DMS114 treated with DMSO at 0.1 percent for 48 hours (cell line): ENCODE data around the gene JPH2.
A peak's percentile ranks its signal among the peaks of the same experiment; 100 is the strongest.
"Not testable (repeated sequence)": the region's sequence is repeated elsewhere in the genome, so short reads cannot be mapped to it uniquely, and the experiment has no call there.

ENCODE experiments used
- DNase-seq: peaks from one replicate; lab custom pipeline; 2025; ENCODE audit not compliant: unreplicated experiment; lab: John Stamatoyannopoulos, UW

JPH2 gene

DNA sequence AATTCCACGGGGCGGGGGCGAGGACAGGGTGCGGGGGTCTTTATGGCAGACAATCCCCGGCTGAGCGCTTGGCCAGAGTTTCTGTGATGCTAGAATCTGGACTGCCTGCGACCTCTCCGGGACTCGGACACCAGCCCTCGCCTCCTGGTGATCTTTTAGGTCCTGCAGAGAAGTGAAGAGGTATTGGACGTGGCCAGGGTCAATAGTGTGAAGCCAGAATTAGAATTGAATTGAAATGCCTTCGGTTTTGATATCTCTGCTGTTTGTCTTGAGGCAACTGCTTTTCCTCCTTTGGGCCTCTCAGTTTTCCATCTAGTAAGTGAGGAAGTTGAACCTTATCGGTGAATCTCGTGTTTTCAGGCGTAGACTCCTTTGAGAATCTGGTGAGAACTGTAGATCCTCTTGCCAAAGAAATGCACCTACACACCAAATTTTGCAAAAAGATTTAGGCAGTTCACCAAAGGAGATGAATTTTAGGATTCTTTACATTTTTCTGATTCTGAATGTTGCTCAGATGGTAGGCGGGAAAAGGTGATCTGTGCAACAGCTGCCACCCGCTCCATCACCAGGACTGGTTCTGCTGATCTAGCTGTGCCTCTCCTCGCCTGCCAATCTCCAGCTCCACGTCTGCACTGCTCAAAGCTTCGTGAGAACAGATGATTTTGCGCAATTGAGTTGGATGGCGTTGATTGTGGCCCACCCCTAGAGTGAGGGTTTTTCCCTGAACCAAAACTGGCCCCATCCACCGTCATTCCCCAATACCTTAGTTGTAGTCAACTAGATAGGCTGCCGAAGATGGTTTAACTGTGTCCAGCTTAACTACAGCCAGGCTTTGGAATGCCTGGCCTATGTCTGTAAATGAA lies 24.4 kb upstream of the JPH2 start:
- DNase-seq, result no peak

DNA sequence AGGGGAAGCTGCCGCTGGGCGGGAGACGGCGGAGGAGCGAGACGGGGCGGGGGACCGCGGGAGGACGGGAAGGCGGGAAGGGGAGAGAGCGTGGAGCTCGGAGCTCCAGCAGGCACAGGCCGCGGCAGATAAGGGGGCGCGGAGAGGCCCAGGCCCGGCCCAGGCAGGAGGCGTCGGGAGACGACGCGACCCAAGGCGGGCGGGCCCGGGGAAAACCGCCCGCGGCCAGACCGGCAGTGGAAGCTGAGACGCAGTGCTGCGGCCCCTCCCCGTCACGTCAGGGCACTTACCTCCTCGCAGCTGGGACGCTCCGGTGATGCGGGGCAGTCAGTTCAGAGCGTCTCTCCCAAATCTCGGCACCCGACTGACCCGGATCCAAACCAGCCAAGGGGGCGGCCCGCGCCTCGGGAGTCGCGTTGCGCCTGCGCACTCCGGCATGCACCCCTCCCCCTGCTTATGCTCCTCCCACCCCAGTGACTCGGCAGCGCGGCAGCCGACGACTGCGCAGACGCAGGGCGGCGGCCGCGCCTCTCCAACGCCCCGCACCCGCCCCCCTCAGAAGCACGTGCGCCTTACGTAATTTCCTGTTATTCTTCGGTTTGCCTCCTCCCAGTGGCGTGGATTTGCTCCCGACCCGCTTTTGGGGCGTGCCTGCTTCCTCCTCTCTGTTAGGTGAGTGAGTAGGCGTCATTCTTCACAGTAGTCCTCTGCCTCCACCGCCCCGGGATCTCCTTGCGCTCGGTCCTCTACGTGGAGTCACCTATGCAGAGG lies 23.6 kb upstream of the JPH2 start, which contains the start of gene OSER1:
Gene OSER1, minus strand, starts transcription at position 366 of the 771 bp plus-strand sequence. CDS start 3,814 bp downstream, outside the sequence.
- peak; percentile 90 for DNase-seq

GRCh38 chr20:44209686-44210405 lies 22.9 kb upstream of the JPH2 start:
- DNase-seq, result no peak

GRCh38 chr20:44208770-44209169 lies 21.8 kb upstream of the JPH2 start:
- no peak for DNase-seq

DNA sequence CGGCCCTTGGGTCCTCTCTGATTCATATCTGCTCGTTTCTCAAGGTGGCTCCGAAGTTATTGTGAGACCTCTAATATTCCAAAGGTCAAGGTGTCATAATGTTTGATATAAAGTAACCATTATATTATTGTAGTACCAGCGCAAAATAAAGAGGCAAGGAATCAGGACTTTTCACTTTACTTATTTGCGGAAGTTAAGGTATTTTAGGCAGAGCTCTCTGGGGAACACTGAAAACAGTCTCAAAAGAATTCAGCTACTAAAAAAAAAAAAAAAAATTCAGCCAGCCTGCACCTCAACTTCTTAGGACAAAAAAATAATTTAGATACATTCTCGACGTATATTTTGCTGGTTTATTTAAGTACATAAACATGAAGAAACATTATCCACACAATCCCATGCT lies 21.2 kb upstream of the JPH2 start:
- DNase-seq, result no peak

DNA sequence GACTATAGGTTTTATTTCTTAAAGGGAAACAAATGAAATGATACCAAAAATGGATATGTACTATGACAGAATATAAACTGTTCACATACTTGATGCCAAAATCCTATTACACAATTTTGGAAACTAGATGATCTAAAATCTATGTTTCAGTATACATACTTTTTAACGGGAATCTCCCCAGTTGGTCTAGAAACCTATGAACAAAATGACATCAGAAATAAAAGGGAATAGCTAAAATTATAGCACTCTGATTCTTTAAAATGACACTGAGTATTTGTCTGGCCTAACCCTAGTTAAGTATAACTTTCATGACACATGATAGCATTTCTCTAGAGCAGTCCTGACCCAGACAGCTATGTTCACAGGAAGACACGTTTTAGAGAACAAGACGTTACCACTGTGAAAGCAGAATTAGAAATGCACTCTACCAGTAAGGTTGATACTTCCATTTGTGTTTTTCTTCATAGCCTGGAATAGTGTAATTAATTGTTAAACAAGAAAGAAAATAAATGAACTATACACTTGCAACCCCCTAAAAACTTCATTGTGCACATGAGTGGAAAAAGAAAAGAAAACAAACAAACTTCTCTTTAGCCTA lies 20.2 kb upstream of the JPH2 start:
- no peak for DNase-seq

GRCh38 chr20:44206132-44206531 lies 19.1 kb upstream of the JPH2 start:
- no peak for DNase-seq

- DNase-seq, result no peak
Measured at GRCh38 chr20:44204832-44205215, 17.8 kb upstream of the JPH2 start.

GRCh38 chr20:44204156-44204831 lies 17.3 kb upstream of the JPH2 start:
- DNase-seq, result no peak

DNA sequence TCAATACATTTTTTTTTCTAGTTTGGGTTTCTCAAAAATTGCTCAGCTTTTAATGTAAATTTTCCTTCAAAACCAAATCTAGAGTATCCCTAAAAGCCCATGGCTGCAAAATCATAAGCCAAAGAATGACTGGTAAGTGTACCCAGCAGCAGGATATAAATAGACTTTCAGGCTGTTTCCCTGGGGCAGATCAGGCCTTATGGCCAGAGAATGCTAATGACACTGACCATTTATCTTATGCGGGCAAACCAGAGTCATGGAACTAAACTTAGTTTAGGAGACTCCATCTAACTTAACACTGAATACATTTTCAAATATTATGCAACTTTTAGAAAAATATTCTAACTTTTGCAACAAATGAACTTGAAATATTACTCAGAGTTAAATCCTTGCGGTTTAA lies 16.2 kb upstream of the JPH2 start:
- DNase-seq, result no peak

GRCh38 chr20:44200983-44201382 lies 14.0 kb upstream of the JPH2 start:
- DNase-seq, result no peak

- no peak for DNase-seq
Measured at GRCh38 chr20:44200371-44200770, 13.4 kb upstream of the JPH2 start.

DNA sequence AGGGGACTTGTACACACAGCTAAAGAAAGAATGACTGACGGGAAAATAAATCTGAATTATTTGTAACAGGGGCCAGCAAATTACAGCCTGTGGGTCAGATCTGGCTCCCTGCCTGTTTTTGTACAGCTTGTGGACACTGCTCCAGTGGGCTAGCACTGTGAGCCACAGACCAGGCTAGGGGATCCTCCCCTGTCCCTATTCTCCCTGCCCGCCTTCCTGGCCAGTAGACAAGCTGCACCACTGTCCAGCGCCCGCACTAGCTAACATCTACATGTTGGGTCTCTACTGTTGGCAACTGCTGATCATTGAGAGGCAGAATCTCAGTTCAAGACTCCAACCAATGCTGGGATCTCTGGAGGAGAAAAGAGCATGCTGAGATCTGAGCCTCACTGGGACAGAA lies 12.9 kb upstream of the JPH2 start:
- DNase-seq, result no peak

DNA sequence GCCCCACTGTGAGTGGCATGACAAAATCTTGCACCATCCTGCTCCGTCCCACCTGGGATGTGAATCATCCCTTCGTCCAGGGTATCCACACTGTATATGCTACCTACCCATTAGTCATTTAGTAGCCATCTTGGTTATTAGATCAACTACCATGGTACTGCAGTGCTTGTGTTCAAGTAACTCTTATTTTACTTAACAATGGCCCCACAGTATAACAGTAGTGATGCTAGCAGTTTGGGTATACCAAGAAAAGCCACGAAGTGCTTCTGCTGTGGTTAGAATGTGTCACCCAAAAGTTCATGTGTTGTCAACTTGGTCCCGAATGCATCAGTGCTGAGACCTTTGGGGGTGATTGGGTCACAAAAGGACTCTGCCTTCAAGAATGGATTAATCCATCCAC lies 11.9 kb upstream of the JPH2 start:
- DNase-seq, result no peak

DNA sequence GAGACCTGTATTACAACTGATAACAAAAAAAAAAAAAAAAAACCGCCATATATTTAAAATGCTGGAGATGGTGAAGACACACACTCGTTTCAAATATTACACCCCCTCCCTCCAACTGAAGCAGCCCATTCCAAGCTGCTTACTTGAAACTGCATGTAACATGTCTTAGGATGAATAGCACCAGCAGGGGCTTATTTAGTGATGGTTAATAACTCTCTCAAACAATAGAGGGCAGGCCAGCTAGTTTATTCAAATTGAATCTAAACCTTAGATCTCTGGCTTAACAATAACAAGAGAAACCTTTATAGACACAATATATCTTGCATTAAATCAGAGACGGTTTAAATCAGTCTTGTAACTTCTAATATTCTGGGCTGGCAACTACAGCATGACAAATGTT lies 9.3 kb upstream of the JPH2 start:
- DNase-seq, result no peak

- DNase-seq, result no peak
Measured at GRCh38 chr20:44195605-44196004, 8.6 kb upstream of the JPH2 start.

- no peak for DNase-seq
Measured at GRCh38 chr20:44193801-44194200, 6.8 kb upstream of the JPH2 start.

DNA sequence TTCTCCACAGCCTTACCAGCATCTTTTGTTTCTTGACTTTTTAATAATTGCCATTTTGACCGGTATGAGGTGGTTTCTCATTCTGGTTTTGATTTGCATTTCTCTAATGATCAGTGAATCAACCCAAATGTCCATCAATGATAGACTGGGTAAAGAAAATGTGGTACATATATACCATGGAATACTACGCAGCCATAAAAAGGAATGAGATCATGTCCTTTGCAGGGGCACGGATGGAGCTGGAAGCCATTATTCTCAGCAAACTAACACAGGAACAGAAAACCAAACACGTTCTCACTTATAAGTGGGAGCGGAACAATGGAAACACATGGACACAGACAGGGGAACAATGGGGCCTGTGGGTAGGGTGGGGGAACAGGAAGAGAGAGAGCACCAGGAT lies 4.7 kb upstream of the JPH2 start:
- DNase-seq, result not testable (repeated sequence)

GRCh38 chr20:44190197-44190852 lies 3.3 kb upstream of the JPH2 start:
- DNase-seq, result peak; percentile 39

- DNase-seq, result no peak
Measured at GRCh38 chr20:44188752-44189151, 1.8 kb upstream of the JPH2 start.
